H1 (cell line): ENCODE measurements around the gene BAD. TPM values are rescaled to one million over a fixed set of nuclear protein-coding genes. Genes with fewer than 3 reads are reported as not detected.

Experiments used
- CTCF ChIA-PET: fragments of 300-600 bp; sonication (Branson Sonifier 250); formaldehyde crosslinking; loops from one replicate; lab custom pipeline; 2021; ENCODE audit not compliant: partially characterized antibody; lab: Charles Lee
- POLR2A ChIA-PET: fragments of 300-600 bp; sonication (Branson Sonifier 250); formaldehyde crosslinking; loops from one replicate; lab custom pipeline; 2021; ENCODE audit warnings: inconsistent platforms; ENCODE audit not compliant: partially characterized antibody; lab: Charles Lee
- DNase-seq, 2 experiments: peaks; one replicate each; pipeline versions ENCODE4 v3.0.0 to v3.0.0-alpha.2; 2010 to 2022; ENCODE audit warnings: low spot score in 2 of 2, low read depth in 1 of 2, mixed read lengths in 1 of 2
- FAIRE-seq: peaks from 2 replicates; lab custom pipeline; 2011; peaks lifted over from hg19 to GRCh38; lab: Jason Lieb, UNC
- H2AFZ ChIP-seq: 2 replicates; pipeline ENCODE4 v1.8.1; 2012; ENCODE audit warnings: low read length, inconsistent platforms
- H2AK5ac ChIP-seq: 2 replicates; pipeline ENCODE4 v1.6.1; 2013; ENCODE audit warnings: low read depth, low read length
- H2BK120ac ChIP-seq: replicated peaks from 2 replicates; pipeline ENCODE3; 2013; ENCODE audit warnings: low read depth, low read length, inconsistent platforms
- H2BK12ac ChIP-seq: 2 replicates; pipeline ENCODE4 v1.6.1; 2013; ENCODE audit warnings: low read depth, low read length
- H2BK15ac ChIP-seq: 2 replicates; pipeline ENCODE4 v1.6.1; 2013; ENCODE audit warnings: low read length
- H2BK20ac ChIP-seq: 2 replicates; pipeline ENCODE4 v1.6.1; 2013; ENCODE audit warnings: low read length
- H2BK5ac ChIP-seq: 2 replicates; pipeline ENCODE4 v1.6.1; 2013; ENCODE audit warnings: low read depth, low read length
- H3K14ac ChIP-seq: 2 replicates; pipeline ENCODE4 v1.6.1; 2013; ENCODE audit warnings: inconsistent platforms; ENCODE audit not compliant: insufficient read length
- H3K18ac ChIP-seq: 2 replicates; pipeline ENCODE4 v1.6.1; 2013; ENCODE audit warnings: low read length; ENCODE audit errors: extremely low read depth
- H3K23ac ChIP-seq: 2 replicates; pipeline ENCODE4 v1.6.1; 2013; ENCODE audit warnings: inconsistent platforms; ENCODE audit not compliant: insufficient read length
- H3K23me2 ChIP-seq: 2 replicates; pipeline ENCODE4 v1.6.1; 2013; ENCODE audit warnings: low read depth, low read length
- H3K27ac ChIP-seq: 2 replicates; pipeline ENCODE4 v1.6.1; 2011; ENCODE audit warnings: low read depth, low read length, inconsistent platforms
- H3K27me3 ChIP-seq, 4 experiments: replicated peaks in 1 of 4; 1 replicate in 1 of 4; 2 replicates in 3 of 4; pipeline versions ENCODE4 v1.6.1 to v1.8.1; 2011 to 2013; ENCODE audit warnings: low read length in 3 of 4, mild to moderate bottlenecking in 3 of 4, inconsistent platforms in 2 of 4, mixed read lengths in 2 of 4, moderate library complexity in 1 of 4; ENCODE audit not compliant: control insufficient read depth in 3 of 4, insufficient read depth in 3 of 4; ENCODE audit errors: extremely low read depth in 1 of 4
- H3K36me3 ChIP-seq, 4 experiments: 2 replicates each; pipeline versions ENCODE4 v1.6.1 to v1.8.1; 2011 to 2013; ENCODE audit warnings: mild to moderate bottlenecking in 4 of 4, low read length in 3 of 4, moderate library complexity in 2 of 4, control low read depth in 1 of 4, inconsistent platforms in 1 of 4; ENCODE audit not compliant: insufficient read depth in 4 of 4, control insufficient read depth in 2 of 4
- H3K4ac ChIP-seq: replicated peaks from 2 replicates; pipeline ENCODE3; 2013; ENCODE audit warnings: low read length, low read depth, mixed read lengths, inconsistent platforms; ENCODE audit not compliant: insufficient read length
- H3K4me1 ChIP-seq, 4 experiments: replicated peaks in 1 of 4; 1 replicate in 1 of 4; 2 replicates in 3 of 4; pipeline versions ENCODE4 v1.6.1 to v1.8.1; 2011 to 2013; ENCODE audit warnings: low read length in 3 of 4, inconsistent platforms in 2 of 4, mixed read lengths in 1 of 4; ENCODE audit not compliant: insufficient read depth in 4 of 4, control insufficient read depth in 3 of 4
- H3K4me2 ChIP-seq, 2 experiments: 2 replicates each; pipeline versions ENCODE4 v1.6.1 to v1.8.1; 2011 to 2013; ENCODE audit warnings: low read depth in 2 of 2, low read length in 2 of 2, control low read depth in 1 of 2, inconsistent platforms in 1 of 2, mild to moderate bottlenecking in 1 of 2; ENCODE audit not compliant: insufficient read depth in 1 of 2
- H3K4me3 ChIP-seq, 4 experiments: fragments of 200-600, 300-600 bp in 1 of 4; sonication (generic), shearing (Covaris generic), sonication (Bioruptor Twin) in 1 of 4; 2 replicates each; pipeline versions ENCODE4 v1.5.1 to v1.8.1; 2011 to 2016; ENCODE audit warnings: low read length in 4 of 4, low read depth in 3 of 4, control low read depth in 2 of 4, inconsistent platforms in 2 of 4, mild to moderate bottlenecking in 2 of 4, mixed read lengths in 1 of 4, moderate library complexity in 1 of 4; ENCODE audit not compliant: insufficient read depth in 2 of 4; ENCODE audit errors: extremely low read depth in 1 of 4
- H3K56ac ChIP-seq: replicated peaks from 2 replicates; pipeline ENCODE3; 2013; ENCODE audit warnings: low read depth, mild to moderate bottlenecking, mixed read lengths, low read length, inconsistent platforms; ENCODE audit not compliant: insufficient read length
- H3K79me1 ChIP-seq: 2 replicates; pipeline ENCODE4 v1.6.1; 2013; ENCODE audit warnings: low read depth, low read length, control low read depth
- H3K79me2 ChIP-seq, 2 experiments: 2 replicates each; pipeline versions ENCODE4 v1.6.1 to v1.8.1; 2012 to 2013; ENCODE audit warnings: low read length in 2 of 2, mild to moderate bottlenecking in 2 of 2, inconsistent platforms in 1 of 2; ENCODE audit not compliant: insufficient read depth in 2 of 2, control insufficient read depth in 1 of 2
- H3K9ac ChIP-seq, 4 experiments: replicated peaks in 1 of 4; 1 replicate in 1 of 4; 2 replicates in 3 of 4; pipeline versions ENCODE4 v1.6.1 to v1.8.1; 2011 to 2013; ENCODE audit warnings: low read depth in 3 of 4, low read length in 3 of 4, control low read depth in 2 of 4, mild to moderate bottlenecking in 2 of 4, moderate library complexity in 2 of 4, inconsistent platforms in 1 of 4; ENCODE audit errors: extremely low read depth in 1 of 4
- H3K9me3 ChIP-seq, 2 experiments: 2 replicates each; pipeline versions ENCODE4 v1.6.1 to v1.8.1; 2012 to 2013; ENCODE audit warnings: mild to moderate bottlenecking in 2 of 2, moderate library complexity in 2 of 2, control low read depth in 1 of 2, inconsistent platforms in 1 of 2, low read depth in 1 of 2, low read length in 1 of 2, mixed read lengths in 1 of 2; ENCODE audit not compliant: insufficient read depth in 2 of 2
- H4K20me1 ChIP-seq, 2 experiments: replicated peaks in 1 of 2; 2 replicates each; pipeline versions ENCODE3 to v1.8.1; 2011 to 2013; ENCODE audit warnings: inconsistent platforms in 2 of 2, low read length in 2 of 2, mild to moderate bottlenecking in 1 of 2; ENCODE audit not compliant: insufficient read depth in 2 of 2, control insufficient read depth in 1 of 2
- H4K5ac ChIP-seq: 2 replicates; pipeline ENCODE4 v1.6.1; 2013; ENCODE audit warnings: low read length, low read depth, mixed read lengths, inconsistent platforms; ENCODE audit not compliant: insufficient read length
- H4K8ac ChIP-seq: 2 replicates; pipeline ENCODE4 v1.8.0; 2013; ENCODE audit warnings: mild to moderate bottlenecking, moderate library complexity, low read length, inconsistent platforms; ENCODE audit not compliant: insufficient read depth; ENCODE audit errors: extremely low read depth
- H4K91ac ChIP-seq: replicated peaks from 2 replicates; pipeline ENCODE3; 2013; ENCODE audit warnings: low read length, mixed read lengths, inconsistent platforms; ENCODE audit not compliant: insufficient read length
- KDM4A ChIP-seq: IDR thresholded peaks from one replicate; pipeline ENCODE4 v1.7.1; 2012; ENCODE audit warnings: low read depth, mild to moderate bottlenecking, moderate library complexity, low read length, inconsistent platforms; ENCODE audit not compliant: severe bottlenecking
- RXRA ChIP-seq: IDR thresholded peaks from 2 replicates; pipeline ENCODE4 v1.6.1; 2011; ENCODE audit warnings: low read depth, mild to moderate bottlenecking, low read length, moderate library complexity; ENCODE audit not compliant: insufficient read depth
- WGBS, 2 experiments: shearing (Covaris generic) in 1 of 2; methylation state at CpG; one replicate each; pipeline versions ENCODE4 v1.1.6 to v1.1.7; 2013 to 2015; ENCODE audit warnings: low lambda C conversion rate in 2 of 2, mixed read lengths in 2 of 2, inconsistent platforms in 1 of 2, low coverage in 1 of 2, missing lambda C conversion rate in 1 of 2; ENCODE audit not compliant: insufficient replicate concordance in 2 of 2, insufficient coverage in 1 of 2, insufficient read length in 1 of 2; ENCODE audit errors: extremely low coverage in 1 of 2, missing lambda C conversion rate in 1 of 2; 5-methylcytosine and 5-hydroxymethylcytosine counted together
- polyA plus RNA-seq, 7 experiments: library from polyadenylated mRNA; depleted of rRNA in 3 of 7; stranded (reverse) in 5 of 7; unstranded in 2 of 7; fragments of >200 nt in 5 of 7; fragments of 200-250 nt in 2 of 7; gene quantifications; 1 replicate in 5 of 7; 2 replicates in 1 of 7; 4 replicates in 1 of 7; pipeline versions ENCODE4 v1.2.1 to v1.2.3, GENCODE V29; 2011 to 2013; ENCODE audit warnings: missing spikeins in 2 of 7, mixed read lengths in 2 of 7
- total RNA-seq: library from RNA; stranded (reverse); fragmentation: NEBNext Ultra II Directional; extraction: Animal tissue kit (Norgen Biotek cat#: 25700); gene quantifications from 2 replicates; pipeline ENCODE4 v1.2.1, GENCODE V29; 2021

Gene BAD
- total and polyA plus RNA-seq, 2 of the 8 experiments (the other 6 are each of a cell fraction or from before 2014, with no cell fraction given) = 23.1 to 33.7 TPM

DNA sequence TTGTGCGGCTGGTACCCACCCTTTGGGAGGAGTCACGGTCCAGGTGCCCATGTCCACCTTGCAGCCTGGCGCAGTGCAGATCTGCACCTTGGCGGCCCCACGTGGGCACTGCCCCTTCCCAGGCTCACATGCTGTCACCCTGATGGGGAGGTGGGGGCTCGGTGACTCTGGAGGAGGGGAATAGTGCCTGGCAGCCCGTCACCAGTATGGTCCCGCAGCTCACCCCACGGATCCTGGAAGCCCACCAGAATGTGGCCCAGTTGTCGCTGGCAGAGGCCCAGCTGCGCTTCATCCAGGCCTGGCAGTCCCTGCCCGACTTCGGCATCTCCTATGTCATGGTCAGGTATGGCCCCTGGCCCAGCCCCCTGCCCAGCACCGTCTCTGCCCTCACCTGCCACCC lies 63.7 kb downstream of the BAD start:
- no peak for TF ChIP-seq KDM4A
- TF ChIP-seq RXRA = no peak
- Histone ChIP-seq H3K4me2 (no peak overlapping the region), H3K23ac (no peak overlapping the region), H4K8ac (no peak overlapping the region), H3K79me2 (no peaks in the 10 kb centered on the region), H2AFZ (no peak overlapping the region), H3K23me2 (peaks cover 5% of the 10 kb centered on the region; the same call in 1 of the 2 replicates), H2BK20ac (no peak overlapping the region), H3K4me3 (no peak overlapping the region), H2AK5ac (no peak overlapping the region), H3K79me1 (no peaks in the 10 kb centered on the region), H3K4ac (no peak overlapping the region), H3K4me1 (peaks cover 0 to 6% (median 5%) of the 10 kb centered on the region in 4 experiments; a peak in 4 of 7 replicates), H4K20me1 (peaks cover 2 to 13% of the 10 kb centered on the region in 2 experiments), H3K36me3 (peaks cover 0 to 9% (median 5%) of the 10 kb centered on the region in 4 experiments; a peak in 4 of 8 replicates), H3K9me3 (no peaks in the 10 kb centered on the region), H3K56ac (no peak overlapping the region), H3K9ac (no peak overlapping the region), H2BK5ac (no peak overlapping the region; the same call in 1 of the 2 replicates), H2BK120ac (no peak overlapping the region), H3K27me3 (no peaks in the 10 kb centered on the region), H4K5ac (no peak overlapping the region), H3K14ac (no peak overlapping the region), H3K18ac (no peak overlapping the region), H3K27ac (no peak overlapping the region), H2BK15ac (no peak overlapping the region), H4K91ac (no peak overlapping the region), H2BK12ac (no peak overlapping the region)
- 92% methylated on average over 14 of the region's 14 CpGs; no CpG with 5 or more reads in 1 of the 2 experiments for WGBS, 2 experiments
- ChIA-PET CTCF (interaction anchor here (1.1 to 2.8 kb wide), 3 partner anchors 10 to 31 kb away, joined by 5 to 19 read pairs (median 6); partner anchors contain the start of genes FERMT3 and PLCB3), POLR2A (interaction anchor here (0.7 to 14.1 kb wide), 3 partner anchors 12 to 35 kb away, joined by 3 to 253 read pairs (median 10); partner anchors contain the start of genes FERMT3 and STIP1)
- DNase-seq (no peak), FAIRE-seq (no peak)
